GM21360 (cell line): Measurements from ENCODE around the gene TCEA2.

Source experiments
- ATAC-seq: cut with Tn5 transposase; IDR thresholded peaks from one replicate; pipeline ENCODE4 v1.9.1; 2021; ENCODE audit warnings: mild to moderate bottlenecking, moderate library complexity; ENCODE audit not compliant: unreplicated experiment

Gene TCEA2

GRCh38 chr20:64090165-64090564 is 27.2 kb downstream of the TCEA2 start:
- no peak for ATAC-seq

DNA sequence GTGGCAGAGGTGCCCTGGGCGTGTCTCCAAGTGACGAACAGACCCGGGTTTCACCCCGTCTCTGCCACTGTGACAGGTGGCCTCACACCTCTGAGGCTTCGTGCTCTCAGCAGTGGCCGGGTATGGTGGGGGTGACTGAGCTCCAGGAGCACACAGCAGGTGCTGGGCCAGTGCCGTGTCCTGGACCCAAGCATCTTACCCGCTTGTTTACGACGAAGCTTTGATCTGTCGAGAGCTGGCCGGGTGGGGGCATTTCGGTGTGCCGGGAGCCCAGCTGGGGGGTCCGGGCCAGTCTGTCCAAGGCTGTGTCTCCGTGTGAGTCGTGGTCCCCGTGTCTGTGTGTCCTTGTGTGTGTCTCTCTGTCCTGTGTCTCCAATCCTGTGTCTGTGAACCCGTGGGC is 28.3 kb downstream of the TCEA2 start:
- ATAC-seq = no peak

- no peak for ATAC-seq
These were observed 28.8 kb downstream of the TCEA2 start for GRCh38 chr20:64091770-64092169.

- ATAC-seq = no peak
These were observed 29.4 kb downstream of the TCEA2 start for GRCh38 chr20:64092258-64093012.

DNA sequence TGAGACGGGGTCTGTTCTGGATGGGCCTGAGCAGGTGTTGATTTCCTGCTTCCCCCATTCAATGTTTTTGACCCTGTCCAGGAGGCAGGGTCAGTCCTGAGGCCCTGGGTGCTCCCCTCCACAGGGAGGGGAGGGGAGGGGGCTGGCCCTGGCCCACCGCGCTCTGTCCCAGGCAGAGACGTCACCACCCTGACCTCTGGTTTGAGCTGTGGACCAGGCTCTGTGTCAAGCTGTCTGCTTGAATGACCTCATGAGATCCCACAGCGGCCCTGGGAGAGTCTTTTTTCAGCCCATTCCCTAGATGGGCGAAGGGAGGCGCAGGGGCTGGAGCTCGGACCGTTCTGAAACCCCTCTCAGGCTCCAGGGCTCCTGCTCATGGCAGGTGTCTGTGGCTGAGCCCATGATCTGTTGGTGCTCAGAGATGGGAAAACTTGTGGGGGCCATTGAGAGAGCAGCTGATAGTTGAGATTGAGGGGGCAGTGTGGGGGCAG is 30.1 kb downstream of the TCEA2 start:
- no peak for ATAC-seq

DNA sequence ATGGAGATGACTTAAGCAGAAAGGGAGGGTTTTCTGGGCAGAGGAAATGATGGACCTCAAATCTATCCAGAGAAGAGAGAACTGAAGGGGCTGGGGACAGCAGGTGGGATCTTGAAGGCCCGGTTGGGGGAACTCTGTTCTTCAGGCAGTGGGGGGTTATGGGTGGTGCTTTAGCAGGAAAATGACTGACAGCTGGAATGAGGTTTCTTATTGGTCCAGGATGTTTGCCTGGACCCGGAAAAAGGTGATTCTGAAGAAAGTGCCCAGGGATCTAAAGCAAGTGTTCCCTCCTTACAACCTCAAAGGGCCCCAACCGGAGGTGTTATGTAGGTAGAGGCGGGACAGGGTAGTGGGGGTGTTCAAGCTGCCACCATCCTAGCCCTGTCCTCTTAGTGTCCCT is 32.5 kb downstream of the TCEA2 start:
- ATAC-seq = no peak

- ATAC-seq = no peak
These were observed 32.9 kb downstream of the TCEA2 start for GRCh38 chr20:64095927-64096326.

DNA sequence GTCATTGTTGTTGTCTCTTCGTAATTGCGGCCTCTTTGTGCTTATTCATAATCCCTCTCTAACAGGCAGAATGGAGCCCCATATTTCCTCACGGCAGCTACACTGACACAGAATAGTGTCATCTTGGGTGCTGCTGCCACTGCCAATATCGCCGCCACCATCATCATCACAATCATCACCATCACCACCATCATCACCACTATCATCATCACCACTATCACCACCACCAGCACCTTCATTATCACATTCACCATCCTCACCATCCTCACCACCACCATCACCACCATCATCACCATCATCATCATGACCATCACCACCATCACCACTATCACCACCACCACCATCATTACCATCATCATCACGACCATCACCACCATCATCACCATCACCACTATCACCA is 33.5 kb downstream of the TCEA2 start:
- no peak for ATAC-seq

DNA sequence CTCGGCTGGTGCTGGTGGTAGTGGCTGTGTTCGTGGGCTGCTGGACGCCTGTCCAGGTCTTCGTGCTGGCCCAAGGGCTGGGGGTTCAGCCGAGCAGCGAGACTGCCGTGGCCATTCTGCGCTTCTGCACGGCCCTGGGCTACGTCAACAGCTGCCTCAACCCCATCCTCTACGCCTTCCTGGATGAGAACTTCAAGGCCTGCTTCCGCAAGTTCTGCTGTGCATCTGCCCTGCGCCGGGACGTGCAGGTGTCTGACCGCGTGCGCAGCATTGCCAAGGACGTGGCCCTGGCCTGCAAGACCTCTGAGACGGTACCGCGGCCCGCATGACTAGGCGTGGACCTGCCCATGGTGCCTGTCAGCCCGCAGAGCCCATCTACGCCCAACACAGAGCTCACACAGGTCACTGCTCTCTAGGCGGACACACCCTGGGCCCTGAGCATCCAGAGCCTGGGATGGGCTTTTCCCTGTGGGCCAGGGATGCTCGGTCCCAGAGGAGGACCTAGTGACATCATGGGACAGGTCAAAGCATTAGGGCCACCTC is 35.5 kb downstream of the TCEA2 start:
- no peak for ATAC-seq

DNA sequence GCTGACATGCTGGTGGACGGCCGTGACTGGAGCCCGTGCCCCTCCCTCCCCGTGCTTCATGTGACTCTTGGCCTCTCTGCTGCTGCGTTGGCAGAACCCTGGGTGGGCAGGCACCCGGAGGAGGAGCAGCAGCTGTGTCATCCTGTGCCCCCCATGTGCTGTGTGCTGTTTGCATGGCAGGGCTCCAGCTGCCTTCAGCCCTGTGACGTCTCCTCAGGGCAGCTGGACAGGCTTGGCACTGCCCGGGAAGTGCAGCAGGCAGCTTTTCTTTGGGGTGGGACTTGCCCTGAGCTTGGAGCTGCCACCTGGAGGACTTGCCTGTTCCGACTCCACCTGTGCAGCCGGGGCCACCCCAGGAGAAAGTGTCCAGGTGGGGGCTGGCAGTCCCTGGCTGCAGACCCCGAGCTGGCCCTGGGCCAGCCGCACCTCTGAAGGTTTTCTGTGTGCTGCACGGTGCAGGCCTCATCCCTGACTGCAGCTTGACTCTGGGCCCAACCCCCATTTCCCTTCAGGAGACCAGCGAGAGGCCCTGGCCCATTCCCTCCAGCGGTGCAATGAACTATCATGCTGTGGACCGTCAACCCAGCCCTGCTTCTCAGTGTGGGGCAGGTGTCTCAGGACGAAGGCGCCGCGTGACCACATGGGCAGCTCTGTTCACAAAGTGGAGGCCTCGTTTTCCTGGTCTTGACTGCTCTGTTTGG is 36.2 kb downstream of the TCEA2 start:
- ATAC-seq = no peak

DNA sequence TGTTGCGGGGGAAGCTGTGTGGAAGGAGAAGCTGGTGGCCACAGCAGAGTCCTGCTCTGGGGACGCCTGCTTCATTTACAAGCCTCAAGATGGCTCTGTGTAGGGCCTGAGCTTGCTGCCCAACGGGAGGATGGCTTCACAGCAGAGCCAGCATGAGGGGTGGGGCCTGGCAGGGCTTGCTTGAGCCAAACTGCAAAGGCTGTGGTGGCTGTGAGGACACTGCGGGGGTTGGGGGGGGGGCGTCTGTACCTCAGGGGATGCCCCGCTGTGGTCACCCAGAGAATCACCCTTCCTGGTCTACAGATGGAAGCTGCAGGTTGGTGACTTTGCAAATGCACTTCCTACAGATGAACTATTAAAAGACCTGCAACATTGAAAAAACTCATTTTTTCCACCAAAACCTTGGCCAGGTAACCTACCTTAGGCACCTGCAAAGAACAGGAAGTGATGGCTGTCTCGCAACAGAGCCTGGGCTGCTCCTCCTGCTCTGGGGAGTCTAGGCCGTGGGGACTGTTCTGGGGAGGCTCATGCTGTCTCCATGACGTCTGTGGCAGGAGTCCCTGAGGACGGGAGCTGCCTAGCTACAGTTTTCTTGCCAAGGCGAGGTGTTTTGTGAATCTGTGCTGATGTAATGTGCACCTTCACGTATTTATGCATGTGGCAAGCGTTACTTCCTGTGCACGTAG is 37.0 kb downstream of the TCEA2 start:
- no peak for ATAC-seq

- no peak for ATAC-seq
These were observed 37.5 kb downstream of the TCEA2 start for GRCh38 chr20:64100566-64100888.

DNA sequence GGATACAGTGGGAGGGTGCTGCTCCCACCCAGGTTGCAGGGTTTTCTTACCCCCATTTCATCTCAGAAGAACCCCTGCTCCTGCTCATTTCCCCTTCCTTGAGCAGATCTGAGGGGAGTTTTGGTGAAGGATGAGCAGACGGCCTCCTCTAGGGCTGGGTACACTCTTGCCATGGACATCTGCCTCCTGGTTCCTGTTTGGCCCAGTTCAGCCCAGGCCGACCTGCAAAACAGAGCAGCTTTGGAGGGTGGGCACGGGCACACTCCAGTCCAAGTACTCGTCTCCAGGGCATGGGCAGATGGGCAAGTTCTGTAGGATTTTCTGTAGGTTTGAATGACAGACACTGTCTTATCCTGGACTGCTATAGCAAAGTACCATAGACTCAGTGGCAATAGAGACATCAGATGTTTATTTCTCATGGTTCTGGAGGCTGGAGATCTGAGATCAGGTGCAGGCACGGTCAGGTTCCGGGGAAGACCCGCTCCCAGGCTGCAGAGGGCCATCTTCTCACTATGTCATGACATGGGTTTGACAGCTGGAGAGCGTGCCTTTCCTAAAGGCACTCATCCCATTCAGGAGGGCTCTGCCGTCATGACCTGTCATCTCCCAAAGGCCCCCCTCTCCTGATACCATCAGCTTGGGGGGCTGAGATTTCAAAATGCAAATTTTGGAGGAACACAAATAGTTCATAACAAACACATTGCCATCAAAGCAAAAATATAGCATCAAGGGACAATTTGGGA is 38.1 kb downstream of the TCEA2 start:
- no peak for ATAC-seq

DNA sequence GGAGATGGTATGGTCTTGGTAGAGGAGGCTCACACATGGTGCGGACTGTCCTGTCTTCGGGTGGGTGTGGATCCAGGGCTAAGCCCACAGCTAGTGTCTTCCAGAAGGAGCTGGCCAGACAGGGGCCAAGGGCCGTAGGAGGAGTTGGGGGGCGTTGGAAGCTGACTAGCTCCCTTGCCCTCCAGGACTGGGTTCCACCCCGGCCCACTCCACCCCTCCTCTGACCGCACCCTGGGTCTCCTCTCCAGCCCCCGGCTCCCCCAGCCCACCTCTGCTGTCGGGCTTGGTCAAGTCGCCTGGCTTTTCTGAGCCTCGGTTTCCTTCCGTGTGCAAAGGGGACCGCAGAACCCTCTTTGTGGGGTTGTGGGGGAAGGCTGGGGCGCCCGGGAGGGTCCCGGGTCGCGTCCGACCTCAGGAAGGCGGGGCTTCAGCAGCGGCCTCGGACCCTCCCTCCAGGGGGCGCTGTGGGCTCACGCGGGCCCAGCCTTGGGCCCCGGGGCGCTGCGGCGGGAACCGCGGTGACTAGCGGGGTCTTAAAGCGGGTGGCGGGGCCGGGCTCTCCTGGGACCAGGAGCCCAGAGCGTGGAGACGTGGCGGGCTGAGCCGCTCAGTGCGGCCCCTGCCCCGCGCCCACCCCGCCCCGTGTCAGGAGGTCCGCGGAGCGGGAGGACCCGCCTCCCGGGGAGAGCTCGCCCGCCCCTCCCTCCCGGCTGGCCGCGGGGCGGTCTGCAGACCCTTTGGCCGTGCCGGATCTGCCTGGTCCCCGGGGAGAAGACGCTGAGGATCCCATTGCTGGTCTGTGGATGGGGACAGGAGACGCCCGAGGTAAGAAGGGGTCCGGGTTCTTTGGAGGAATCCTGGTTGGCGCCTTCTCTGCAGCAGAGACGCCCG is 39.0 kb downstream of the TCEA2 start:
- ATAC-seq = no peak

DNA sequence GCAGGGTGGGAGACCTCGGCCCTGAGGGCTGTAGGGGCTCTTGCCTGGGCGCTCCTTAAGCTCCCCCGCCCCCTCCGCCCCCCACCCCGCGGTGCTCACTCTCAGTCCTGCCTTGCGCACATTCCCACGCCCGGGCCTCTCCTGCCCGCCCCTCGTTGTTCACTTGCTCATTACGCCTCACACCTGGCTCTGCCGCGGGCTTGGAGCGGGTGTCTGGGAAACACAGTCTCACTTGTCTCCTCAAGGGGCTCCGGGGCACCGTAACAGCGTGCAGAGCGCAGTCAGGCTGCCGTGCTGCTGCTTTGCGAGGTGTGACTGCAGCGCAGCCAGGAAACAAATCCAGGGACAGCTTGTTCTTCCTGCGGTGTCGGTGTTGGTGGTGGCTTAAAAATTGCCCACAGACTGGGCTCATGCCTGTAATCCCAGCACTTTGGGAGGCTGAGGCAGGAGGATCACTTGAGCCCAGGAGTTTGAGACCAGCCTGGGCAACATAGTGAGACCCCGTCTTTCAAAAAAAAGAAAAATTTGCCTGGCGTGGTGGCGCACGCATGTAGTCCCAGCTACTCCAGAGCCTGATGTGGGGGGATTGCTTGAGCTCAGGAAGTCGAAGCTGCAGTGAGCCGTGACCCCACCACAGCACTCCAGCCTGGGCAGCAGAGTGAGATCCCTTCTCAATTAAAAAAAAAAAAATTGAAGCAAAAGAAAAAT is 39.8 kb downstream of the TCEA2 start:
- ATAC-seq = no peak

DNA sequence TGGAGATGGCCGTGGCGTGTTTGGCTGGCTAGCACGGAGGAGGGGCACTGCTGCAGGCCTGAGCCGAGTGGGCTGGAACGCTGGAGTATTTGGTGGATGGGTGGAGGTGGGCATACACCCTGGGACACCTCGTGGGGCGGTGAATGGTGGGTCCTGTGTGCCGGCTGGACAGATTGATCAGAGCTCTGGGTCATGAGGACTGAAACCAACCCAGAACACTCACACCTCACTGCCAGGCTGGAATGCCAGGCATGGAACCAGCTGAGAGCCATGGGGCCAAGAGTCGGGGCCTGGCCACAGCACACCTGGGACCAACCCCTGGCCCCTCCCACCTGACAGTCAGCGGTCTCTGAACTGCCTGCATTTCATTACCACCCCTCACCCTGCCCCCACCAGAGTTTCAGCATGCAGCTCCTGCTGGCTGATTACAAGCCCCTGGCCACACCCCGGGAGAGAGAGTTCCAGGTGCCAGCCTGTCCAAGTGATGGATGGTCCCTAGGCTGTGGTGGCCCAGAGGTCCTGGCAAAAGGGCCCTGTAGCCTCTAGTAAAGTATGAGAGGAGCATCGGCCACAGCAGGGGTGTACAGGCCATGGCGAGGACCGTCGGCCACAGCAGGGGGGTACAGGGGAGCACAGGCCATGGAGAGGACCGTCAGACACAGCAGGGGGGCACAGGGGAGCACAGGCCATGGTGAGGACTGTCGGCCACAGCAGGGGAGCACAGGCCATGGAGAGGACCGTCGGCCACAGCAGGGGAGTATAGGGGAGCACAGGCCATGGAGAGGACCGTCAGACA is 41.1 kb downstream of the TCEA2 start:
- ATAC-seq = no peak

- no peak for ATAC-seq
These were observed 41.9 kb downstream of the TCEA2 start for GRCh38 chr20:64104667-64105451.
